ENCODE results near the gene CAMKV.

CAMKV gene

DNA sequence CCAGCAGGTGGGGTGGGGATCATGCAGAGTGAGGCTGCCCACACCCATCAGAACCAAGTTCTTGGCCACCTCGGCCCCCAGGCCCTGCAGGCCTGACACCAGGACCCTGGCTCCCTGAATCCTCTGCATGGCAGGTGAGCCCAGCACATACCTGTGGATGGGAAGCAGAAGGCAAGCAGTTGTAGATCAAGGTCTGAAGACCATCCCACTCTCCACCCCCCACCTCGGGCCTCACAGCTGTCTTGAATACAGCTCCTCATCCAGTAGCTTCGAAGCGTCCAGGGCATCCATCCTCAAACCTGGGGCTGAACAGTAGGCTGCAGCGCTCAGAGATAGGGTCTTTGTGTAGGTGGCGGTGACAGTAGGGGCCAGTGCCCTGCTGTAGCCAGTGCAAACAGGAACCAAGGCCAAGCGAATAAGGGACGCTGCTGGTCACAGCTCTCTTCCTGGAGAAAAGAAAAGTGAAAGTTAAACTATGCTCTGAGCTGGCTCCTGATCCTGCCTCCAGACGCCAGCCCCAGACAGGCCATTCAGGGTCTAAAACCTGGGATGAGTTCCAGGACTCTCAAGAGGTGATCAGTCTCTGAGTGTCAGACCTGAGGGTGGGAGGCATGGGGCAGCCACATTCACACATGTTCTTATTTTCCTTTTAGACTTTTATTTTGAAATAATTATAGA, 56.1 kb downstream of the CAMKV start, which contains the start of gene UBA7:
UBA7 (minus strand) TSS at position 457 of the 678 bp plus-strand sequence; CDS start at position 291, 166 bp downstream.
- ChIA-PET POLR2A (interaction anchor here (1.2 kb wide), 1 partner anchor 10 kb away, joined by 3 read pairs; no protein-coding TSS in a partner anchor), CTCF (interaction anchor here (1.1 to 4.0 kb wide), 3 partner anchors 10 to 93 kb away, joined by 3 to 47 read pairs (median 25); partner anchors contain the start of gene INKA1)
- peak within 1 kb of the TSS; percentile 58 for H3K4me3 ChIP-seq (ENCODE audit: low read depth, low read length)
- TF ChIP-seq, protein P1, sequence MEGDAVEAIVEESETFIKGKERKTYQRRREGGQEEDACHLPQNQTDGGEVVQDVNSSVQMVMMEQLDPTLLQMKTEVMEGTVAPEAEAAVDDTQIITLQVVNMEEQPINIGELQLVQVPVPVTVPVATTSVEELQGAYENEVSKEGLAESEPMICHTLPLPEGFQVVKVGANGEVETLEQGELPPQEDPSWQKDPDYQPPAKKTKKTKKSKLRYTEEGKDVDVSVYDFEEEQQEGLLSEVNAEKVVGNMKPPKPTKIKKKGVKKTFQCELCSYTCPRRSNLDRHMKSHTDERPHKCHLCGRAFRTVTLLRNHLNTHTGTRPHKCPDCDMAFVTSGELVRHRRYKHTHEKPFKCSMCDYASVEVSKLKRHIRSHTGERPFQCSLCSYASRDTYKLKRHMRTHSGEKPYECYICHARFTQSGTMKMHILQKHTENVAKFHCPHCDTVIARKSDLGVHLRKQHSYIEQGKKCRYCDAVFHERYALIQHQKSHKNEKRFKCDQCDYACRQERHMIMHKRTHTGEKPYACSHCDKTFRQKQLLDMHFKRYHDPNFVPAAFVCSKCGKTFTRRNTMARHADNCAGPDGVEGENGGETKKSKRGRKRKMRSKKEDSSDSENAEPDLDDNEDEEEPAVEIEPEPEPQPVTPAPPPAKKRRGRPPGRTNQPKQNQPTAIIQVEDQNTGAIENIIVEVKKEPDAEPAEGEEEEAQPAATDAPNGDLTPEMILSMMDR (IDR thresholded peaks at IDR 0.05; ENCODE audit: insufficient read depth, low read length, missing control alignments), result no peak
- DNase-seq (ENCODE audit: low read depth, low spot score), result no peak

DNA sequence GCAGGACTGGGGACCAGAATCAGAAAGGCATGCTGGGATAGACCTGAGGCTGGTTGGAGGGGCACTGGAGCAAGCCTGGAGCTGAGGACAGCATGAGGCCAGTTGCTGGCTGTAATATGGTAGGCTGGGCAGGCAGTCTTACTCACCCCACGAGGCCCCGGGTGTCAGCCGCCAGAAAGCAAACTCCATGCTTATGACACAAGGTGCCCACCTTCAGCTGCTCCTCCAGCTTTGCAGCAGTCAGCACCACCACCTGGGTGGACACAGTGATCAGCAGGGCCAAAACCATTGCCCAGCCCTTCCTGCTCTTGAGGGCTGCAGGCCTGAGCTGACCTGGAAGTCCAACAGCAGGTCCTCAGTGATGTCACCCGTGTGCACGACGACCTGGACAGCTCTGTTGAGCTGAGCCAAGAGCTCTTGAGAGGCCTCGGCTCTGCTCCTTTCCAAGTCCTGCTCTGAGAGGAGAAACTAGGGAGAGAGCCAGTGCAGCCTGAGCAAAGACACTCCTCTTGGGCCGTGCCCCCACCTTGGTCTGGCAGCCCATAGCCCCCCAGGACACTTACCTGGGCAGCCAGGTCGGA, 56.7 kb downstream of the CAMKV start:
- H3K4me3 ChIP-seq (ENCODE audit: low read depth, low read length), result peak overlapping the region; percentile 58
- DNase-seq (ENCODE audit: low read depth, low spot score), result no peak
- TF ChIP-seq, protein P1 (IDR thresholded peaks at IDR 0.05; ENCODE audit: insufficient read depth, low read length, missing control alignments), result no peak
- POLR2A ChIA-PET, result interaction anchor here (1.2 kb wide), 1 partner anchor 9 kb away, joined by 3 read pairs; no protein-coding TSS in a partner anchor
- CTCF ChIA-PET, result interaction anchor here (1.1 to 4.0 kb wide), 3 partner anchors 10 to 92 kb away, joined by 3 to 47 read pairs (median 25); partner anchors contain the start of gene INKA1

All from AG04449 (cell line).